ENCODE measurements around the gene ARHGEF16.

Gene ARHGEF16

DNA sequence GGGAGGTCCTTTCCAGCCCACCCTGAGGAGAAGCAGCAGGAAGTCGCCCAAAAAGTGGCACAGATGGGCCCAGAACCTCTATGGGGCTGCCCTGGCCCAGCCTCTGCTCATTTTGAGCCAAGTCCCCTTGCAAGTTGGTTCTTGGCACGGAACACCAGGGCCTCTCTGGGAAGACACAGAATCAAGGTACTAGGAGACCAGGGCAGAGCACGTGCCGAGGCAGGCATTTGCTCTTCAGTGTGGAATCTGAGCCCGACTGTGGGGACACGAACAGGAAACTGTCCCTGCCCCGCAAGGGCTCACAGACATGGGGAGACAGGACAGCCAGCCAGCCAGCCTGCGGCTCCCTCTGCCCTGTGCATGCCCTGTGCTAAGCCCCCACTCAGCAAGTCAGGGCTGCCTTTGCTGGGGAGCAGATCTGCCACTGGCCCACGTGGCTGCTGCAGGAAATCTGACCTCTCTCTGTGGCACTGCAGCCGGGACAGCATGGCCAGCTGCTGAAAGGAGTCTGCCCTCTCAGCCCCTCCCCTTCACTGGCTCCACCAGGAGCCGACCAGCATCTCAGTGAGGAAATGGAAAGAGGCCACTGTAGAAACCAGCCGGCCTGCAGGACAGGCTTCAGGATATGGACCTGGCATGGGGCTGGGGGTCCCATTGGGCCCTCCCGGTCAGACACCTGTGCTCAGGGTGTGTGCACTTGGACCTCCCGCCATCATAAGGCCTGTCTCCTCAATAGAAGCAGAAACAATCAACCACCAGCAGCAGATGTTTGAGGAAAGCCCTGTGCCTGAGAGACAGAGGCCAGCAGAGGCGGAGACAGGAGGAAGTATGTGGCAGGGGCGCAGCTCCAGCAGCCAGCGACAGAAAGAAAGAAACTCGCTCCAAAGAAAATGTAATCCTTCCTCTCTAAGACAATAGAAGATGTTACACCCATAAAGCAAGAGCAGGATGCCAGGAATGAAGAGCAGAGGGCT, 3.7 kb downstream of the ARHGEF16 start:
- no peak for DNase-seq

DNA sequence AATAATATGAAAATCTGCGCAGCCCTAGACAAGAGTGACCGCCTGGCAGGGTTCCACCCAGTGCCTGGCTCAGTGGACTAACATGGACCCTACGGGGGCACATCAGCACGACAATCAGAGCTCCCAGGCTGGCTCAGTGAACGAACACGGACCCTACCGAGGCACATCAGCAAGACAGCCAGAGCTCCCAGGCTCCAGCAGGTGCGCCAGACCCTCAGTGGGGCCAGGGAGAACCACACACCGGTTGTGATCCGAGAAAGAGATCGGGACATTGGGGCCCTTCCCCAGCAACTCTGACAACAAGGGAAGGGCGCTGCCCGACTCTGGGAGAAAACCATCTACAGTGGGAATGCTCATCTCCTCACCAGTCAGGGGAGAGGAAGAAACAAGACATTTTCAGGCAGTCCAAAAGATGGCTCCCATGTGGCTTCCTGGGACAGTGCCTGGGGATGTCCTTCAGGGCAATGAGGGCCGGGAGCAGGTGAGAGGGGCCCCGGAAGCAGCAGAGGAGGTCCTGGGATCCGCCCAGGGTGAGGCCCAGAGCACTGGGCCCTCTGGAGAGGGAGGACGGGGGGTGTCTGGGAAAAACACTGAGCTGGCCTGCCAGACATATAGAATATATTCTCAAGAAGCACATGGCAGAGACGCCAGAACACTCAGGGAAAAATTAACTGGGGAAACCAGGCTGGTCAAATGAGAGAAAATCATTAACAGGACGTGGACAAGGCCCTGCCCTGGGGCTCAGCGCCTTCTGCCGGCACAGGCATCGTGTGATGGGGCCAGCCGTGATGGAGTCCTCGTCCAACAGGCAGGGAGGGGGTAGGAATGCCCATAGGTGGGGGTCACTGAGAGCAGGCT, 4.8 kb downstream of the ARHGEF16 start:
- no peak for DNase-seq

DNA sequence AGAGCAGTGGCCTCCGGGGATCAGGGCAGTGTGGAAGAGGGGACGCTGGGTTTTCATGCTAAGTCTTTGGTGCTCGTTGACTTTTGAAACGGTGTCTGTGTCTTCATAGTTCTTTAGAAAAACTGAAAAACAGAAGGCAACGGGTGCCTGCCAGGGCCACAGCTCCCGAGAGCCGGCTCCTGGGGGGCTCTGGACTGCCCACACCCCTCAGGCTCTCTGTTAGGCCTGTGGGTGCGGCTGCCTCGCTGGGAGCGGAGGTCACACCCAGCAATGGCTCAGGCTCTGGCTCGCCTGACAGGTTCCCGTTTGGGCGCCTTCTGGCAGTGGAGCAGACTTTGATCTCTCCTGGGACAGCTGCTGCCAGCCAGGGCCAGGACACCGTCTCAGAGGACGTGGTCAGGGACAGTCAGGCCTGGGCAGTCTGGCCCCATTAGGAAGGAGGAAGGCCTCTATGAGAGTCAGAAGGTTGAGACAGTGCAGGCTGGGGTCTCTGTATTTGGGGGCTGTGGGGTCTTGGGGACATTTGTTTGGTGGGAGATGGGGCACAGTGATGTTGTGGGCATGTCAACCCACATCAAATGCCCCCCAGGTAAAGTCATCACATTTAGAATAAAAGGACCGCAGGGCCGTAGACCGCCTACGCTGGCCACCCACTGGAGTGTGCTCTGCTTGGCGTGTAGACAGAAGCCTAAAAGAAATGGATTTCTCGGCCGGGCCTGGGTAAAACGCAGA, 5.6 kb downstream of the ARHGEF16 start:
- DNase-seq: no peak

DNA sequence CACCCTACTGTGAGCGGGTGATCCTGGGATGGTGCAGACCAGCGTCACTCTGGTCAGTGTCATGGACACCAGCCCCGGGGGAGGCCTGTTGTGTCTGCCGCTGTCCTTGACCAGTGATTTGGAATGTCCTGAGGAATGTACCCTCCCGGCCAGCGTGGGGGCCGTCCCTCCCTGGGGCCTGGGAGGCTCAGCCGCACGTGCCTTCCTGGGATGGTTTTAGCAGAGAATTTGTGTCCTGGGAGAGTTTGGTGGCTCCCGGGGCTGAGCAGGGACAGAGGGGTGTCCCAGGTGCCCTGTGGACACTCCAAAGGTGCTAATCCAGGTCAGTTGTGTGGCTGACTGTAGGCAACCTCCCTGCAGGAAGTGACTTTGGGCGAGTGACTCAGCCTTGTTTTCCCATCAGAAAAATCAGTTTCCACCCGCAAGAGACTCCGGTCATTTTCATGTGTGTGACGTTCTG, 6.2 kb downstream of the ARHGEF16 start:
- DNase-seq: no peak

DNA sequence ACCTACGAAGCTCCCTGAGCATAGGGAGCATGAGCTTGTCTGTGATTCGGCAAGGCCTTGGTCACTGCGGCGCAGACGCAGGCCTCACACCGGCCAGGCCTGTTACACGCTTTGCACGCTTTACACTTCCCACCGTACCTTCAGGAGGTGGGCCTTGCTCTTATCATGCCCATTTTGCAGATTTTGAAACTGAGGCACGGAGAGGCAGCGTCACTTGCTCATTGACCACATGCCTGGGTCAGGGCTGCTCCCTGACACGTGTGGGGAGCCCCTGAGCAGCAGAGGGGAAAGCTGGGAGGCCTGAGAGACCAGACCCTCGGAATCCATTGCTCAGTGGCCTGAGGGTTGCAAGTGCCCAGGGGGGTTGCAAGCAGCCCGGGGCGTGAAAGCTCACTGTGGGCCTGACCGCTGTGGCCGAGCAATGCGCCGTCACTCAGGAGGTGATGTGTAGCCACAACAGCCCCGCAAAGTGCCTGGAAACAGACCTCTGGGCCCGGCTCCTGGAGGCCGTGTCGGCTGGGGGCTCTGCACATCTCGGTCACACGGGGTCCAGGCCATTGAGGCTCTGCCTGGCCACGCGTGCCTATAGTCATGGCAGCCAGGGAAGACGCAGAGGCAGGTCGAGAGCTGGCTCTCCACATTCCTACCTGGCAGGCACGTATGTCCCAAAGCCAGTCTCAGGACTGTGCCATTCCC, 6.9 kb downstream of the ARHGEF16 start:
- no peak for DNase-seq

DNA sequence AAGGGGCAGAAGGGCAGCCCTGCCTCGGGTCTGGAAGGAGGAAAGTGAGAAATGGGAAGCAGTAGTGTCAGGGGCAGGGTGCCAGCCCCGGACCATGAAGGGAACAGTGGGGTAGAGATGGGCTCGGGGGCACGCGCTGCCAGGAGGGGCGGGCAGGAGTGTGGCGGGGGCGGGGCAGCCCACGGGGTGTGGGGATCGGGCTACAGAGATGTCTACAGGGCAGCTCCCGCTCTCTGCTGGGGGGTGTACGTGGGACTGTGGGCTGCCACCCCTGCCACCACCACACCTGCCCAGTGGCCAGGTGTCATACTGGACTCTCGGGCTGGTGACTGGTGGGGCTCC, 7.4 kb downstream of the ARHGEF16 start:
- DNase-seq: no peak

DNA sequence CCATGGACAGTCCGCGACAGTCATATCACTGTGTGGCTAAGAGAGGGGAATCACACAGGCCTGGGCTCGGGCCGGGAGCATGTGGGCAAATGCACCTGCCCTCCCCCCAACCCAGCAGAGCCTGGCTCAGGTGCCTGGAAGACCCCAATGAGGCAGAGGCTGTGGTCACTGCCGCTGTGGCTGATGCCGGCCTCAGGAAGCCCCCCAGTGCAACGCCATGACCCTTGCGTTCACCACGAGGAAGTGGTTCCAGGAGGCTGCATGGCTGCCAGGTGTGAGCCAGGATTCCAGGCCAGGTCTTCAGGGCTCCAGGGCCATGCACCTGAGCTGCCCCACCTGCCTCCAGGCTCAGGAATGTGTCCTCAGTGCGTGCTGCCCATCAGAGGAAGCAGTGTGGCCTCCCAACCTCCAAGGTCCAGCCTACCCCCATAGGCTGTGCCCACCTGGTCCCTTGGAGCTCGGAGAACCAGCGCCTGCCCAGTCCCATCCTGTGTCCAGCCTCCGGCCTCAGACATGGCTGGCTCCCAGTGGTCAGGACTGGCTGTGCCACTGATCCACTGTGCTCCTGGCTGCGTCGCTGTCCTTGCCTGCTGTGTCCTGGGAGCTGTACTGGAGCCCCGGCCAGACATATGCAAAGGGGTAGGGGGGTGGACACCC, 8.0 kb downstream of the ARHGEF16 start:
- no peak for DNase-seq

DNA sequence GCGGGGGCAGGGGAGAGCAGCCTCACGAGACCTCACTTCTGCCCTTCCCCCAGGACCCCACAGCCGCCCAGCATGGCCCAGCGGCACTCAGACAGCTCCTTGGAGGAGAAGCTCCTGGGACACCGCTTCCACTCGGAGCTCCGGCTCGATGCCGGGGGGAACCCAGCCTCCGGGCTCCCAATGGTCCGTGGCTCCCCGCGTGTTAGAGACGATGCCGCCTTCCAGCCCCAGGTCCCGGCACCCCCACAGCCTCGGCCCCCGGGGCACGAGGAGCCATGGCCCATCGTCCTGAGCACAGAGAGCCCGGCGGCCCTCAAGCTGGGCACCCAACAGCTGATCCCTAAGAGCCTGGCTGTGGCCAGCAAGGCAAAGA, 8.5 kb downstream of the ARHGEF16 start:
- no peak for DNase-seq

DNA sequence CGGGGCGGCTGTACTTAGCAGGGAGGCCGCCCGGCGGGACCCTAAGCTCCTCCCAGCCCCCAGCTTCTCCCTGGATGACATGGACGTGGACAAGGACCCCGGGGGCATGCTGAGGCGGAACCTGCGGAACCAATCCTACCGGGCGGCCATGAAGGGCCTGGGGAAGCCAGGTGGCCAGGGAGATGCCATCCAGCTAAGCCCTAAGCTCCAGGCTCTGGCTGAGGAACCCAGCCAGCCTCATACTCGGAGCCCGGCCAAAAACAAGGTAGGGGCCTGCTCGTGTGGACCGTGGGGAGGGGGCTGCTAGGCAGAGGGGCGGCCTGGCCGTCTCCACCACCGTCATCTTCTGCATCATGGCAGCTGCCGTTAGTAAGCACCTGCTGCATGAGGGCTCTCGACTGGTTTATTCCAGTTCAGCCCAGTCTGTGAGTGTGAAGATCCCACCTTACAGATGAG, 9.0 kb downstream of the ARHGEF16 start:
- DNase-seq: no peak

DNA sequence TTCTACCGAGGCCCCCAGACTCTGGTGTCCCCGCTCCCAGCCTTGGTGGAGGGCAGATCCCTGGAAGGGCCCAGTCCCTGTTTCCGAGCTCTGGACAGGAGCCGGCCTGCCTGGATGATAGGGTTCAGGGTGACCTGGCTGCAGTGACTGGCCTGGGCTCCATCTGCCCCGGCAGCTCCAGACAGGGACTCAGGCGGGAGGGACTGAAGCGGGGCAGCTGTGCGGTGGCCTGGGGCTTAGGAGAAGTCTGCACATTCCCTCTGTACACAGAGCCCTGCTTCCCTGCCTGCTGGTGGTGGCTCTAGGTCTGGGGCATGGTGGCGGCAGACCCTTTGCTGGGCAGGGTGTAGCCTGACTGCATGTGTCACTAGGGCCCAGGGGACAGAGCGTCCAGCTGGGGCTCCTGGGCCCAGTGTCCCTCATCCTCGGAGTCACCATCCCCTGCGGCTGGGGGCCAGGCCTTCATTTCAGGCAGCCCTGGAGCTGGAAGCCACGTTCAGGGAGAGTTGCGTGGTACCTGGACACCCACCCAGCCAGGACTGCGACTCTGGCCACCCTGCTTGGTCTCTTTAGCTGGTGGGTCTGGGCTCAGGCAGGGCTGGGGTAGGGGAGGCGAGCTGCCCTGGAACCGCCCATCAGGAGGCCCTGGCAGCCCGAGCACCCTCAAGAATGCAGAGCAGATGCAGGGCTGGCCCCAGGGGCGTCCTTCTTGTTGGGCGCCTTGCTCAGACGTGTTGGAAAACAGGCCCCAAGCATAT, 9.6 kb downstream of the ARHGEF16 start:
- no peak for DNase-seq

DNA sequence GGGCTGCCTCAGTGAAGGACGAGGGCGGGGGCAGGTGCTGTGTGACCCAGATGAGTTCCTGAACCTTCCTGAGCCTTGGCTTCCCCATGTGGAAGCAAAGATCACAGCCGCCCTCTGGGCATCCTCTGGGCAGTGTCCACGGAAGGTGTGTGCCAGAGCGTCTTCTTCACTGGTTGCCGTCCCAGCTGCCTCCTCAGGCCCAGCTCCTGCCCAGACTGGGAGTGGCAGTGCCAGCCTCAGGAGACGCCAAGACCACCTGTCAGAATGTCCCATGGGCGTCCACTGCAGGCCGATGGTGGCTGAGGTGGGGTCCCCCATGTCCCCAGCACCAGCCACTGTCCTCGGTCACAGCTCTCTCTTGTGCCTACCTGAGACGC, 10.2 kb downstream of the ARHGEF16 start:
- no peak for DNase-seq

DNA sequence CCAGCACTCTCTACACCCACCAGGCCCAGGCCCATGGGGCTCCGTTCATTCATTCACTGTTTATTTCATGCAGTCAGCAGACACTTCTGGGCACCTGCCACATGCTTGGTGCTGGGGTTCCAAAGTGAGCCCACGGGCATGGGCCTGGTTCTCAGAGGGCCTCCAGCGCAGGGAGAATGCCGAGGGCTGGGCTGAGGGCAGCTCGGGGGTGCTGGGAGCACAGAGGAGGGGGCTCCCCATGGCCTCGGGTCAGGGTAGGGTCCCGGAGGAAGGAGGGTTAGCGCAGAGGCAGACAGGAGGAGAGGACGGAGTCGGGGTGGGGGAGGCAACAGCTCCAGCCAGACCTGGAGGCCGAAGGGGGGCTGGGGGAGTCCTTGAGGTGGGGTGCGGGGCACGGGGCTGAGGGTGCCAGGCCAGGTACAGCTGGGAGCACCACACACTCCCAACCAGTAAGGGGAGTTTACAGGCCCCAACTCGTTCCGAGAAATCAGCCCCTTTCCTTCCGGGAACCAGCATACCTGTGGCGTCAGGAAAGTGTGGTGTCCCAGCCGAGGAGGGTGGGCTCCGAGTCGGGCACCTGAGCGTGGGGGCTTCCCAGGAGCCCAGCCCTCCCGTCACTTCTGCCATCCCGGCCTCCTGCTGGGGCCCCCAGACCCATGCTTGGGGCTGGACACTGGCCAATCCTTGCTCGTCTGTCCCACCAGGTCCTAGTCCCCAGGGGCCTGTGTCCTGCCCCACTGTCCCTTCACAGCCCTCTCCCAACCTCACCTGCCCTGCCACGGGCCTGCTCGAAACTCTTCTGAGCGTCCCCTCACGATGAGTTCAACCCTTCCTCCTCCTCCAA, 10.8 kb downstream of the ARHGEF16 start:
- no peak for DNase-seq

DNA sequence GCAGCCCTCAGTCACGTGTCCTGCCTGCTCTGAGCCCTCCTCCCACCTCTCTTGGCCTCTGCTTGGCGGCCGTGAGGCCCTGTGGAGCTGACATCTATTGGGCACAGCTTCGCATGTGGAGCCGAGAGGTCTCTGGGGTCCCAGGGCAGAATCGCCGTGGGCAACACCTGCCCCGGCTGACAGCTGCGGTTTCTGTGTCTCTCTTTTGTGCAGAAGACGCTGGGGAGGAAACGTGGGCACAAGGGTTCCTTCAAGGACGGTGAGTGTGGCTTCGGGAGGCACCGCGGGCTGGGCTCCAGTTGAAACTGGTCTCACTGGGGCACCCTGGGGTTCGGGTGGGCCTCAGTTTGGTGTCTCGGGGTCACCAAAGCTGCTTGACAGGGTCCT, 11.5 kb downstream of the ARHGEF16 start:
- no peak for DNase-seq

DNA sequence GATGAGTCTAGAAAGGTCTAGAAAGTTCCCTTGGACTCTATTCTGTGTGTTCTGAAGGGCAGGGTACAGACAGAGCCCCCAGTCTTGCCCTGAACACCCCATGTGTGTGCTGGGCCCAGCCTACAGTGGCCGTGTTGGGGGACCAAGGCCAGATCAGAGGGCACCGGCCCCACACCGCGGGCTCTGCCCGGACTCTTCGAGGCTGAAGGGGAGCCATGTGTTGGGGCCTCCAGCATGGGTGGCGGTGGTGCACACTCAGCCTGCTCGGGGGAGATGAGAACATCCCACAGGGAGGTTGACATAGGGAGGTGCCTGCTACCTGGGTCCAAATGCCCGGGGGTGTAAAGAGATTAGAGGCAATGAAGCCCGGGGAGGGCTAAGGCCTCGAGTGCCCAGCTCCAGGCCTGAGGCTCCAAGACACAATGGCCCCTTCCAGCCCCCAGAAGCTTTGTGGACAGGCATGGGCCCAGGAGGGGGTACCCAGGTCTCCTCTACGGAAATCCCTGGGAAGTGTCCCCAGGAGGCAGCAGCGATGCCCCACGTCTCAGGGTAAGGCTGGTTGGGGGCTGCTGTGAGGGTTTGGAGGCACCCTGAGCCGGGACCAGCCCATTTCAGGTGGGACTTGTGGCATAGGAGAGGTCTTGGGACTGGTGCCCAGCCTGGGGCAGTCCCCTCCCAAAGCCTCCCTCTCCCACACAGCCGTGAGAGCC, 12.1 kb downstream of the ARHGEF16 start:
- DNase-seq: no peak

DNA sequence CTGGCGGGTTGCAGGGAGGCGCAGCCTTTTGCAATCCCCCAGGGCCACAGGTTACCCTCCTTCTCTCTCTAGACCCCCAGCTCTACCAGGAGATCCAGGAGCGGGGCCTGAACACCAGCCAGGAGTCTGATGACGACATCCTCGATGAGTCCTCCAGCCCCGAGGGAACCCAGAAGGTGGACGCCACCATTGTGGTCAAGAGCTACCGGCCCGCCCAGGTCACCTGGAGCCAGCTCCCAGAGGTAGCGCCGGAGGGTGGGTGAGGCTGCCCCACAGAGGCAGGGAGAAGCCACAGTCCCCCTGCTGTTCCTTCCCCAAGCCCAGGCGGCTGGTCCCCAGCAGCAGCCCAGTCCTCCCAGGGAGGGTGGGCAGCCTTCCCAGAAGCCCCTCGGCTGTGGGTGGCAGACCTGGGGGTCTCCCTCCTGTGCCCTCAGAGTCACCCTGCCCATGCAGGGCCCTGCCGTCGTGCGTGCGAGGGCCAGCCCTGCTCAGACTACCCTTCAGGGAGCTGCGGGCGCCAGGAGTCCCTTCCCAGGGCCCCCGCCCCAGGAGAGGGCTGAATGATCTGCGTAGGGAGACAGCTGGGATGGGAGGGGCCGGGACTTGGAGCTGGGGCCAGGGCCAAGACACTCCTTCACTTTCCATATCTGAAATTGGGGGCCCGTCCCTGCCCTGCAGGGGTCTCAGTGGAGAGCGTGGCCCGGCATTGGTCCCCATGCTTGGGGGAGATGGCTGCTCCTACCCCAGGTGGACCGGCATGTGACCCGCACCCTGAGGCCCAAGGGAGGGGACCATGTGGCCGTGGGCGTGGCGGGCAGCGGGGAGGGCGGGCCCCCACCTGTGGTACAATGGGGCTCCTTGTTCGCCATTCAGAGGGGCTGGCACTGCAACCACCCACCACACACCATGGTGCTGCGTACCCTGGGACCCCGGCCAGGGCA, 12.9 kb downstream of the ARHGEF16 start:
- DNase-seq: no peak

DNA sequence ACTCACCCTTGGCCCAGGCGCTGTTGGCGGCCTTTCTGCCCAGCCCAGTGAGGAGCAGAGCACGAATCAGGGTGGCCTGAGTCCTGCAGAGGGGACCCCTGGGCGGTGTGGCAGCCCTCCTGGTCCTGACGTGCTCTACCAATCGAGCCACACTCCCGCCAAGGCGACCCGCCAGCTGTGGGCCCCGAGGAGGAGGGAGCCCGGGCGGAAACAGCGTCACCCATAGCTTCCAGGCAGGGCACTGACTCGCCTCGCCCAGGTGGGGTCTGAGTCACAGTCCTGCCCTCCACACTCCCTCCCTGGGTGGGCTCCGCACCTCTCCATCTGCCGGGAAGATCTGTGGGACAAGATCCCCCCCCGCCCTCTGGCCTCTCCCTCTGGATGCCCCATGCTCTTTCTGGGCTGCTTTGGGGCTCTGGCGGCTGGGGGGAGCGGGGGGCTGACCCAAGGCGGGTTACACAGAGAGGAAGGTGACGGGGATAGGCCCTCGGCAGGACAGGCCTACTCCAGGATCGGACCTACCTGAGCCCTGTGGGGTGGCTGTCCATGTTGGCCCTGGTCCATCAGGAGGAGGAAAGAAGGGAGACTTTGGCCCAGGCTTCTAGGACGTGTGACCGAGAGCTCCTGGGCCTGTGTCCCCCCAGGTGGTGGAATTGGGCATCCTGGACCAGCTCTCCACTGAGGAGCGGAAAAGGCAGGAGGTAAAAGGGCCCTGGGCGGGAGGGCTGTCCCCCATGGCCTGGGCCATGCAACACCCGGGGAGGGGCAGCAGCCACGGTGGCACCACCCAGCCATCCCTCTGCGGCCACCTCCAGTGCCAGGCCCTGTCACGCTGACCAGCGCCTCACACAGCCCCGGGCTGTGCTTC, 14.0 kb downstream of the ARHGEF16 start:
- no peak for DNase-seq

DNA sequence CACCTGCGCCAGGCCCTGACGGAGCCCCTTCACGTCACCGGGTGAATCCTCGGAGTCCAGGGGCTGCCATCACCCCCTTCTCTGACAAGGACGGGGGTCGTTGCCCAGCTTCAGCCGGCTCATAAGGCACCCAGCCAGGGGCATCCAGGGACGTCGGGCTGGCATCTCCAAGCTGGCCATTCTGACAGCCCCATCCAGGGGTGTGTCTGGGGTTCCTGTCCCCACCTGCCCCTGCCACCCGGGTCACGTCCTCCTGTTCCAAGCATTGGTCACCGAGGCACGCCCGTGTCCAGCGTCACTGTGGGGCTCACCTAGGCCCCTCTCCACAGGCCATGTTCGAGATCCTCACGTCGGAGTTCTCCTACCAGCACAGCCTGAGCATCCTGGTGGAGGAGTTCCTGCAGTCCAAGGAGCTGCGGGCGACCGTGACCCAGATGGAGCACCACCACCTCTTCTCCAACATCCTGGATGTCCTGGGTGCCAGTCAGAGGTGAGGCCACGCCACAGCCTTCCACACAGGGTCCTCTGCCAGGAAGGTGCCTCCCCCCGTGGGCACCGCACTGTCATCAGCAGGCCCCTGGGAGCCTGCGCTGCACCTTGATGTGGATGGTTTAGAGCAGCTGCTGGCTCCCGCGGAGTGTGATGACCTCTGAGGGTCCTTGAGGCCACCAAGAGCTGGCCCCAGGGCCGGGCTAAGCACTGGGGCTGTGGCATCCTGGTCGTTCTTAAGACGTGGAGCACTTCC, 14.8 kb downstream of the ARHGEF16 start:
- DNase-seq: no peak

Data from activated naive CD4-positive, alpha-beta T cell treated with Interleukin-2 at 50 U/mL for 16 hours (primary cell).